Natural killer cell (primary cell): Measurements from ENCODE around the gene NPIPB2. TPM values are rescaled to one million over a fixed set of nuclear protein-coding genes. Genes with fewer than 3 reads are reported as not detected.
"Not testable (repeated sequence)": the region's sequence is repeated elsewhere in the genome, so short reads cannot be mapped to it uniquely, and the experiment has no call there.

ENCODE experiments used
- ATAC-seq, 3 donors: fragments of 150-1000 bp in 2 of 3; fragments of 200-7000 bp in 1 of 3; cut with Tn5 transposase; 1 replicate in 1 of 3; 2 replicates in 2 of 3; pipeline ENCODE4 v1.10.0; 2021; ENCODE audit warnings: mild to moderate bottlenecking in 2 of 3, moderate library complexity in 2 of 3
- DNase-seq, 2 donors: peaks; one replicate each; pipeline versions ENCODE4 v3.0.0 to v3.0.0-alpha.2; 2013 to 2021; ENCODE audit warnings: mixed read lengths in 1 of 2
- H3K27ac ChIP-seq: one replicate; pipeline ENCODE4 v1.5.1; 2013; ENCODE audit warnings: mild to moderate bottlenecking, low read length
- H3K27me3 ChIP-seq: one replicate; pipeline ENCODE4 v1.6.1; 2013; ENCODE audit warnings: low read length; ENCODE audit not compliant: control insufficient read depth, insufficient read depth
- H3K36me3 ChIP-seq: one replicate; pipeline ENCODE4 v1.6.1; 2013; ENCODE audit warnings: low read length; ENCODE audit not compliant: control insufficient read depth, insufficient read depth
- H3K4me1 ChIP-seq: one replicate; pipeline ENCODE4 v1.6.1; 2013; ENCODE audit warnings: low read length; ENCODE audit not compliant: control insufficient read depth, insufficient read depth
- H3K4me3 ChIP-seq: one replicate; pipeline ENCODE4 v1.5.1; 2013; ENCODE audit warnings: low read length
- H3K9me3 ChIP-seq: one replicate; pipeline ENCODE4 v1.6.1; 2013; ENCODE audit warnings: low read length; ENCODE audit not compliant: control insufficient read depth, insufficient read depth
- H3K27ac Mint-ChIP-seq, 2 donors: one replicate each; pipeline ENCODE4 v1.8.0; 2022; ENCODE audit warnings: mild to moderate bottlenecking in 2 of 2, mixed read lengths in 2 of 2, moderate library complexity in 1 of 2
- H3K27me3 Mint-ChIP-seq, 2 donors: one replicate each; pipeline ENCODE4 v1.8.0; 2022; ENCODE audit warnings: low read depth in 2 of 2, mixed read lengths in 2 of 2
- H3K36me3 Mint-ChIP-seq: one replicate; pipeline ENCODE4 v1.8.0; 2022; ENCODE audit warnings: mixed read lengths
- H3K4me1 Mint-ChIP-seq, 2 donors: one replicate each; pipeline ENCODE4 v1.8.0; 2022; ENCODE audit warnings: mixed read lengths in 2 of 2
- H3K4me3 Mint-ChIP-seq: one replicate; pipeline ENCODE4 v1.8.0; 2022; ENCODE audit warnings: mild to moderate bottlenecking, moderate library complexity, mixed read lengths
- H3K9me3 Mint-ChIP-seq, 2 donors: one replicate each; pipeline ENCODE4 v1.8.0; 2022; ENCODE audit warnings: mixed read lengths in 2 of 2
- WGBS: methylation state at CpG from one replicate; pipeline ENCODE4 v1.1.7; 2013; ENCODE audit warnings: missing lambda C conversion rate; ENCODE audit not compliant: insufficient coverage; 5-methylcytosine and 5-hydroxymethylcytosine counted together
- intact Hi-C: fragments of 100-400 bp; cut with micrococcal nuclease; formaldehyde crosslinking; loops from one replicate; pipeline ENCODE4 v1.14.2; 2022
- total RNA-seq, 4 donors: library from RNA; stranded (reverse); fragments of 120-200 nt in 1 of 4; gene quantifications; one replicate each; pipeline versions ENCODE4 v1.2.3 to v1.2.4, GENCODE V29; 2013 to 2022
- TF ChIP-seq, protein P1 (sequence below): fragments of 200-600 bp; IDR thresholded peaks from one replicate; pipeline ENCODE4 v1.8.0; 2022; ENCODE audit warnings: antibody characterized with exemption

Gene NPIPB2
- total RNA-seq, 3 donors from 2014 or later (not counting 1 experiment from before 2014, with no cell fraction given), result 19.6 to 43.3 (median 22.4) TPM

DNA sequence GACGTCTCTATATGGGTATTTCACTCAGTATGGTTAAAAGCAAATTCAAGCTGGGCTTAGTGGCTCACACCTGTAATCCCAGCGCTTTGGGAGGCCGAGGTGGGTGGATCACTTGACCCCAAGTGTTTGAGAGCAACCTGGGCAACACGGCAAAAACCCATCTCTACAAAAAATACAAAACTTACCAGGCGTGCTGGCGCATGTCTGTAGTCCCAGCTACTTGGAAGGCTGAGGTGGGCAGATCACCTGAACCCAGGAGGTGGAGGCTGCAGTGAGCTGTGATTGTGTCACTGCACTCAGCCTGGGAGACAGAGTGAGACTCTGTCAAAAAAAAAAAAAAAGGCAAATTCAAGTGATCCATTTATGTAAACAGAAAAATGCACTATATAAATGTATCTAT is 21.9 kb upstream of the NPIPB2 start:
- Histone ChIP-seq H3K27ac (no peak overlapping the region), H3K36me3 (no peaks in the 10 kb centered on the region), H3K27me3 (no peaks in the 10 kb centered on the region), H3K4me1 (no peaks in the 10 kb centered on the region), H3K9me3 (no peaks in the 10 kb centered on the region), H3K4me3 (no peak overlapping the region)
- no peaks in the 10 kb centered on the region for H3K4me1 Mint-ChIP-seq
- TF ChIP-seq, protein P1, sequence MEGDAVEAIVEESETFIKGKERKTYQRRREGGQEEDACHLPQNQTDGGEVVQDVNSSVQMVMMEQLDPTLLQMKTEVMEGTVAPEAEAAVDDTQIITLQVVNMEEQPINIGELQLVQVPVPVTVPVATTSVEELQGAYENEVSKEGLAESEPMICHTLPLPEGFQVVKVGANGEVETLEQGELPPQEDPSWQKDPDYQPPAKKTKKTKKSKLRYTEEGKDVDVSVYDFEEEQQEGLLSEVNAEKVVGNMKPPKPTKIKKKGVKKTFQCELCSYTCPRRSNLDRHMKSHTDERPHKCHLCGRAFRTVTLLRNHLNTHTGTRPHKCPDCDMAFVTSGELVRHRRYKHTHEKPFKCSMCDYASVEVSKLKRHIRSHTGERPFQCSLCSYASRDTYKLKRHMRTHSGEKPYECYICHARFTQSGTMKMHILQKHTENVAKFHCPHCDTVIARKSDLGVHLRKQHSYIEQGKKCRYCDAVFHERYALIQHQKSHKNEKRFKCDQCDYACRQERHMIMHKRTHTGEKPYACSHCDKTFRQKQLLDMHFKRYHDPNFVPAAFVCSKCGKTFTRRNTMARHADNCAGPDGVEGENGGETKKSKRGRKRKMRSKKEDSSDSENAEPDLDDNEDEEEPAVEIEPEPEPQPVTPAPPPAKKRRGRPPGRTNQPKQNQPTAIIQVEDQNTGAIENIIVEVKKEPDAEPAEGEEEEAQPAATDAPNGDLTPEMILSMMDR, result no peak
- intact Hi-C loops, result no loop called here
- DNase-seq (no peak), ATAC-seq (no peak)
- H3K27ac Mint-ChIP-seq, result no peak overlapping the region
- no peaks in the 10 kb centered on the region for H3K27me3 Mint-ChIP-seq
- H3K9me3 Mint-ChIP-seq, result no peaks in the 10 kb centered on the region
- H3K4me3 Mint-ChIP-seq, result no peak overlapping the region
- no peaks in the 10 kb centered on the region for H3K36me3 Mint-ChIP-seq
- WGBS, result 93% methylated on average over 5 of the region's 6 CpGs

DNA sequence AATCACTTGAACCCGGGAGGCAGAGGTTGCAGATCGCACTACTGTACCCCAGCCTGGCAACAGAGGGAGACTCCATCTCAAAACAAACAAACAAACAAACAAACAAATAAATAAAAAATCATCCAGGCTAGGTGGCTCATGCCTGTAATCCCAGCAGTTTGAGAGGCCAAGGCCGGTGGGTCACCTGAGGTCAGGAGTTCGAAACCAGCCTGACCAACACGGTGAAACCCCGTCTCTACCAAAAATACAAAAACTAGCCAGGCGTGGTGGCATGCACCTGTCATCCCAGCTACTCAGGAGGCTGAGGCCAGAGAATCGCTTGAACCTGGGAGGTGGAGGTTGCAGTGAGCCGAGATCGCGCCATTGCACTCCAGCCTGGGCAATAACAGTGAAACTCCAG is 21.1 kb upstream of the NPIPB2 start:
- WGBS, result 84% methylated on average over 11 of the region's 11 CpGs
- H3K9me3 Mint-ChIP-seq, H3K4me1 Mint-ChIP-seq, H3K27ac Mint-ChIP-seq, H3K9me3 ChIP-seq, H3K4me1 ChIP-seq, H3K4me3 ChIP-seq, H3K4me3 Mint-ChIP-seq, H3K27me3 Mint-ChIP-seq, intact Hi-C loops, ATAC-seq, H3K27ac ChIP-seq, H3K36me3 Mint-ChIP-seq, H3K36me3 ChIP-seq, H3K27me3 ChIP-seq, DNase-seq: not testable (repeated sequence)

DNA sequence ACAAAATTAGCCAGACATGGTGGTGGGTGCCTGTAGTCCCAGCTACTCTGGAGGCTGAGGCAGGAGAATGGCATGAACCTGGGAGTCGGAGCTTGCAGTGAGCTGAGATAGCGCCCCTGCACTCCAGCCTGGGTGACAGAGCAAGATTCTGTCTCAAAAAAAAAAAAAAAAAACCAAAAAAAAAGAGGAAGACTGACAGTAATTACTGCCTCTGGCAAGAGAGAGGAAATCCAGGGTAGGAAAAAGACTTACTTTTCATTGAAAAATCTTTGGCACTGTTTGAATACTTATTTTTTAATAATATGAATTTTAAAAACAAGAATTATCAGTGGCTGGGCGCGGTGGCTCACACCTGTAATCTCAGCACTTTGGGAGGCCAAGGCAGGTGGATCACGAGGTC is 20.6 kb upstream of the NPIPB2 start:
- H3K27ac Mint-ChIP-seq, H3K9me3 ChIP-seq, H3K27me3 ChIP-seq, intact Hi-C loops, DNase-seq, H3K4me3 Mint-ChIP-seq, H3K36me3 ChIP-seq, H3K4me1 Mint-ChIP-seq, H3K9me3 Mint-ChIP-seq, H3K27me3 Mint-ChIP-seq, H3K4me3 ChIP-seq, ATAC-seq, H3K36me3 Mint-ChIP-seq, H3K4me1 ChIP-seq, H3K27ac ChIP-seq: not testable (repeated sequence)
- WGBS, result 82% methylated on average over 5 of the region's 5 CpGs

DNA sequence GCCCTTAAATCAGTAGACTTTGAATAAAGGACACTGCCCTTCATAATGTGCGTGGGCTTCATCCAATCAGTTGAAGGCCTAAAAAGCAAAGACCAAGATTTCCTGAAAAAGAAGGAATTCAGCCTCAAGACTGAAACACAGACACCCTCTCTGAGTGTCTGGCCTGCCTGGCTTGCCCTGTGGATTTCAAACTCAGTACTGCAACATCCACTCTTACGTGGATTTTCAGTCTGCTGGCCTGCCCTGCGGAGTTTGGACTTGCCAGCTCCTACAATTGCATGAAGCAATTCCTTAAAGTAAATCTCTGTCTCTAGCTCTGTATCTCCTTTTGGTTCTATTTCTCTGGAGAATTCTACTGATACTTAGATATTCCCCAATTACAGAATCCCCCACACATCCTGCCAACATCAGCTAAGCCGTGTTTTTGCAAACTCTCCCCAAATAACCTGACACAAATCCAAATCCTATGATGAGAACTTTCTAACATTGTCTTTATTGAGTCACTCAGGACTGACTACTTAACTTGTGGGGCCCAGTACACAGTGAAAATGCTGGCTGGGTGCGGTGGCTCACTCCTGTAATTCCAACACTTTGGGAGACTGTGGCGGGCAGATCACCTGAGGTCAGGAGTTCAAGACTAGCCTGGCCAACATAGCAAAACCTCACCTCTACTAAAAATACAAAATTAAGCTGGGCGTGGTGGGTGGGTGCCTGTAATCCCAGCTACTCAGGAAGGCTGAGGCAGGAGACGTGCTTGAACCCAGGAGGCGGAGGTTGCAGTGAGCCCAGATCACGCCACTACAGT is 15.9 kb upstream of the NPIPB2 start:
- no peak for ATAC-seq
- Mint-ChIP-seq H3K9me3 (no peaks in the 10 kb centered on the region), H3K36me3 (no peaks in the 10 kb centered on the region), H3K27me3 (no peaks in the 10 kb centered on the region), H3K4me3 (no peak overlapping the region), H3K4me1 (no peaks in the 10 kb centered on the region), H3K27ac (no peak overlapping the region)
- no peaks in the 10 kb centered on the region for H3K27me3 ChIP-seq
- intact Hi-C loops, result no loop called here
- no peak for DNase-seq
- no peaks in the 10 kb centered on the region for H3K9me3 ChIP-seq
- H3K27ac ChIP-seq, result no peak overlapping the region
- no peak overlapping the region for H3K4me3 ChIP-seq
- no peaks in the 10 kb centered on the region for H3K4me1 ChIP-seq
- TF ChIP-seq, protein P1, result no peak
- WGBS, result 93% methylated on average over 10 of the region's 10 CpGs
- H3K36me3 ChIP-seq, result no peaks in the 10 kb centered on the region
